ENCODE data around the gene GNB1. TPM values are rescaled to one million over a fixed set of nuclear protein-coding genes. Genes with fewer than 3 reads are reported as not detected.
A peak's percentile ranks its signal among the peaks of the same experiment; 100 is the strongest.

Gene GNB1
- total and polyA plus RNA-seq, 2 of the 4 experiments (the other 2 are of a cell fraction), result 73.5 to 371 TPM

GRCh38 chr1:1880617-1881312, 10.1 kb downstream of the GNB1 start:
- Histone ChIP-seq H3K4ac (ENCODE audit: low read depth, low read length) (no peak overlapping the region), H3K4me2 (ENCODE audit: low read depth, low read length) (no peak overlapping the region), H3K79me1 (ENCODE audit: low read depth in 1 of 2, low read length in 2 of 2) (peaks cover 0 to 37% of the 10 kb centered on the region in 2 experiments; a peak in 2 of 4 replicates), H3K9me3 (ENCODE audit: control insufficient read depth, insufficient read depth, low read length) (no peaks in the 10 kb centered on the region), H4K5ac (ENCODE audit: low read depth, low read length) (no peak overlapping the region), H2BK5ac (ENCODE audit: low read depth, low read length, poor library complexity, severe bottlenecking) (no peak overlapping the region), H2BK120ac (ENCODE audit: low read depth, low read length) (no peak overlapping the region), H2AK5ac (ENCODE audit: low read depth, low read length) (no peak overlapping the region), H3K36me3 (ENCODE audit: control insufficient read depth, insufficient read depth, low read length) (peaks cover 17% of the 10 kb centered on the region), H3K27ac (ENCODE audit: insufficient read depth, low read length) (no peak overlapping the region), H3K4me1 (ENCODE audit: control insufficient read depth, insufficient read depth, low read length) (peaks cover 13% of the 10 kb centered on the region), H4K91ac (ENCODE audit: insufficient read depth, low read depth, low read length) (no peak overlapping the region), H3K9me1 (ENCODE audit: insufficient read depth, low read length) (peaks cover 36% of the 10 kb centered on the region), H3K4me3 (ENCODE audit: insufficient read depth, low read depth, low read length) (no peak overlapping the region), H3K14ac (replicated peaks; ENCODE audit: low read depth, low read length) (no peak overlapping the region), H2AFZ (replicated peaks; ENCODE audit: low read length, poor library complexity) (no peak overlapping the region), H3K9ac (ENCODE audit: low read depth, low read length) (no peak overlapping the region), H2BK15ac (ENCODE audit: low read depth, low read length) (no peak overlapping the region), H2BK20ac (ENCODE audit: low read depth, low read length) (no peak overlapping the region), H2AK9ac (replicated peaks; ENCODE audit: low read depth, low read length, poor library complexity) (peak overlapping the region; percentile 33), H3K18ac (ENCODE audit: low read depth, low read length) (no peak overlapping the region), H4K8ac (ENCODE audit: low read depth in 2 of 2, low read length in 2 of 2) (no peak overlapping the region), H3K23ac (ENCODE audit: low read depth, low read length) (no peak overlapping the region), H4K20me1 (ENCODE audit: insufficient read depth, low read length) (peaks cover 100% of the 10 kb centered on the region), H3K27me3 (ENCODE audit: control insufficient read depth, insufficient read depth, low read length) (no peaks in the 10 kb centered on the region), H3K56ac (ENCODE audit: extremely low read depth, insufficient read depth, low read length) (no peak overlapping the region)
- BruUV-seq (replicated peaks), result no TSS peak
- no peak for TF ChIP-seq SMC3 (IDR thresholded peaks at IDR 0.05; ENCODE audit: low read depth, low read length)
- in situ Hi-C loops (cut with MboI; ENCODE audit: low sequenced_read_pairs) (loop anchor here (10.0 kb wide), 1 partner anchor 86 kb away; no protein-coding TSS in a partner anchor), dilution Hi-C loops (cut with HindIII; ENCODE audit: low sequenced_read_pairs, unreplicated experiment) (loop anchor here (10.0 kb wide), 1 partner anchor 56 kb away; no protein-coding TSS in a partner anchor), intact Hi-C loops (cut with micrococcal nuclease) (loop anchor here (5.0 kb wide), 1 partner anchor 33 kb away; no protein-coding TSS in a partner anchor)
- ChIA-PET POLR2A (ENCODE audit: unreplicated experiment) (no interaction called here), CTCF (no interaction called here)
- no peak for DNase-seq
- ATAC-seq (ENCODE audit: low read depth), result no peak
- 88% methylated on average over 9 of the region's 13 CpGs; no CpG with 5 or more reads in 1 of the 2 experiments for WGBS, 2 experiments (ENCODE audit: extremely low coverage in 2 of 2, insufficient read length in 1 of 2)

Measured in IMR-90 (cell line).